Measurements from ENCODE around the gene SPATA3. TPM values are rescaled to one million over a fixed set of nuclear protein-coding genes. Genes with fewer than 3 reads are reported as not detected.

SPATA3 gene
- total and polyA plus RNA-seq, 2 of the 13 experiments (the other 11 are each of a cell fraction or from before 2014, with no cell fraction given), result not detected

- peak; percentile 57; the same call in 1 of the 2 replicates for TF ChIP-seq SP4 (CRISPR knock-in tag; IDR thresholded peaks at IDR 0.05)
- 0 out of 2 replicates have a peak, but pooled peaks have one; percentile 40 for TF ChIP-seq TFDP2 (CRISPR knock-in tag; IDR thresholded peaks at IDR 0.05)
- TF ChIP-seq BCL3 (CRISPR knock-in tag; IDR thresholded peaks at IDR 0.05), result no peak; the same call in 1 of the 2 replicates
- TF ChIP-seq ATAD3A (CRISPR knock-in tag; IDR thresholded peaks at IDR 0.05), result no peak
- no peak for TF ChIP-seq ZZZ3 (CRISPR knock-in tag; IDR thresholded peaks at IDR 0.05; ENCODE audit: borderline replicate concordance)
- TF ChIP-seq BORCS8-MEF2B (CRISPR knock-in tag; IDR thresholded peaks at IDR 0.05), result 0 out of 2 replicates have a peak, but pooled peaks have one; percentile 60
- TF ChIP-seq DMAP1 (CRISPR knock-in tag; IDR thresholded peaks at IDR 0.05), result 0 out of 2 replicates have a peak, but pooled peaks have one; percentile 55
- TF ChIP-seq FOXM1 (CRISPR knock-in tag; IDR thresholded peaks at IDR 0.05), result no peak
- TF ChIP-seq ARID3A (IDR thresholded peaks at IDR 0.05; ENCODE audit: low read depth, low read length), result no peak
- no peak for TF ChIP-seq ZNF503 (CRISPR knock-in tag; IDR thresholded peaks at IDR 0.05)
- TF ChIP-seq RAD21 (CRISPR knock-in tag; IDR thresholded peaks at IDR 0.05), result peak; percentile 99
- TF ChIP-seq ZNF20 (CRISPR knock-in tag; IDR thresholded peaks at IDR 0.05), result no peak
- TF ChIP-seq NR3C1 (CRISPR knock-in tag; IDR thresholded peaks at IDR 0.05), result no peak
- TF ChIP-seq PAF1 (CRISPR knock-in tag; IDR thresholded peaks at IDR 0.05), result no peak
- no peak for TF ChIP-seq ZNF672 (CRISPR knock-in tag; IDR thresholded peaks at IDR 0.05)
- peak; percentile 83 for TF ChIP-seq KAT8 (CRISPR knock-in tag; IDR thresholded peaks at IDR 0.05)
- no peak for TF ChIP-seq IRF9 (CRISPR knock-in tag; IDR thresholded peaks at IDR 0.05; ENCODE audit: borderline replicate concordance)
- TF ChIP-seq HOXA3 (CRISPR knock-in tag; IDR thresholded peaks at IDR 0.05), result no peak; the same call in 1 of the 2 replicates
- TF ChIP-seq POLR2A (IDR thresholded peaks at IDR 0.05; ENCODE audit: insufficient read depth in 1 of 2, low read depth in 2 of 2, low read length in 2 of 2), result no peak
- TF ChIP-seq ZNF839 (CRISPR knock-in tag; IDR thresholded peaks at IDR 0.05; ENCODE audit: borderline replicate concordance), result 0 out of 2 replicates have a peak, but pooled peaks have one; percentile 19
- 0 out of 2 replicates have a peak, but pooled peaks have one; percentile 8 for TF ChIP-seq CEBPG (CRISPR knock-in tag; IDR thresholded peaks at IDR 0.05)
- TF ChIP-seq ISX (CRISPR knock-in tag; conservative IDR thresholded peaks at IDR 0.05), result no peak
- TF ChIP-seq CBFB (CRISPR knock-in tag; IDR thresholded peaks at IDR 0.05), result peak; percentile 60; the same call in 1 of the 2 replicates
- peak; percentile 56; the same call in 1 of the 2 replicates for TF ChIP-seq SMC3 (IDR thresholded peaks at IDR 0.05; ENCODE audit: low read length)
- no peak for TF ChIP-seq TOE1 (CRISPR knock-in tag; IDR thresholded peaks at IDR 0.05)
Observed at GRCh38 chr2:230987137-230988020, 8.5 kb upstream of the SPATA3 start (continued).
